NT2/D1 (cell line): ENCODE data around the gene LRRC25.

ENCODE experiments used
- SUZ12 ChIP-seq: IDR thresholded peaks from 2 replicates; pipeline ENCODE4 v1.6.1; 2011; ENCODE audit not compliant: insufficient read length, insufficient read depth; ENCODE audit errors: extremely low read depth
- ZNF274 ChIP-seq: IDR thresholded peaks from 2 replicates; pipeline ENCODE4 v1.6.1; 2011; ENCODE audit warnings: mild to moderate bottlenecking, low read depth, low read length

DNA sequence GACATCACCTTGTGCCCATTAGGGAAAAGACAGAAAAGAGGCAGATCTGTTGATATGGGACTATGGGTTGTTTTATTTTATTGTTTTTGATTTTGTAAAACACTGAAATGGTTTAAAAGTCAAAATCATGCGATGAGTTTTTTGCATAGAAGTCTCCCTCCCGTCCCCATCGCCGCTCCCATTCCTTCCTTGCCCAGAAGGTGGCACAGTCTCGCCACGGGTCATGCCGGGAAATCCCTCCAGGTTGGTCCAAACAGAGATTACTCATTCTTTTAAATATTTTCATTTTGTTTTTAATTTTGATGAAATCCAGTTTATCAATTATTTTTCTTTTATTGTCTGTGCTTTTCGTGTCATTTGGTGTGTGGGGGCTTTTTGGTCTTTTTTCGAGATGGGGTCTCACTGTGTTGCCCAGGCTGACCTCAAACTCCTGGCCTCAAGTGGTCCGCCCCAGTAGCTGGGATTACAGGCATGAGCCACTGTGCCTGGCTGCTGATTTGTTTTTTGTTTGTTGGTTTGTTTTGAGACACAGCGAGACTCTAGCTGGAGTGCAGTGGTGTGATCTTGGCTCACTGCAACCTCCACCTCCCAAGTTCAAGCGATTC is 47.8 kb downstream of the LRRC25 start:
- TF ChIP-seq SUZ12: no peak
- TF ChIP-seq ZNF274: no peak
